ENCODE measurements around the gene TCF7L2.

DNA sequence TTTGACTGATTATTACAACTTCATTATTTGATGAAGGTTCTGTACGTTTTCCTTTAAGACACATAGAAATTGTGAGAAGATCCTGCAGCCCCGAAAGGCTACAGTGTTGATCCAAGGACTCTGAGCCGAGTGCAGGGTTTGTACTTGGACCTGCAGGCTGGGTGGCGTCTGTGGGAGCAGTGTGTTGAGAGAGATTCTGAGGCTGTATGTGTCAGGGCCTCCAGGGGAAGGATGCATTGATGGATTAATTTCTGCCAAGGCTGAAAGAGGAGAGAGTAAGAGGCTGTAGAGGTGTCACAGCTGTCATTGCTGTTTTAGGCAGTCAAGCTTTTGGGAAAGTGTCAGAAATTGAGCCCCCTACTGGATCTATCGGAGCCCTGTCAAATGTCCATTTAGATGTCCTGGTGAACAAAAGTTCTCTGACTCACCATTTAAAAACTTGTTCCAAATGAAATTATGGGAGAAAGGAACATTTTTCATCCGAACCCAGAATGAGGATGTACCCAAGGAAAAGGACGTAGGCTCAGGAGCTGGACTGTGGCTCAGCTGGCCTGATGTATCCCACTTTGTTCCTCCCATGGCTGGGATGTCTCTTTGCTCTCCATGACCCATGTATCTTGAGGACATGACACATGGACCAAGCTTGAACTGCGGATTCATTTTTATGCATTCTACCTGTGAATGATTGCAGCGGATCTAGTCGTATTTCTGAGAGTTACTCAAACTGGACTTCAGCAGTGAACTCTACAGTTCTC, 102.2 kb downstream of the TCF7L2 start:
- TF ChIP-seq GABPA (IDR thresholded peaks at IDR 0.05; ENCODE audit: low read depth) = no peak
- no peak for TF ChIP-seq CTCF (IDR thresholded peaks at IDR 0.05; ENCODE audit: insufficient read depth, low read length)
- TF ChIP-seq, protein P1, sequence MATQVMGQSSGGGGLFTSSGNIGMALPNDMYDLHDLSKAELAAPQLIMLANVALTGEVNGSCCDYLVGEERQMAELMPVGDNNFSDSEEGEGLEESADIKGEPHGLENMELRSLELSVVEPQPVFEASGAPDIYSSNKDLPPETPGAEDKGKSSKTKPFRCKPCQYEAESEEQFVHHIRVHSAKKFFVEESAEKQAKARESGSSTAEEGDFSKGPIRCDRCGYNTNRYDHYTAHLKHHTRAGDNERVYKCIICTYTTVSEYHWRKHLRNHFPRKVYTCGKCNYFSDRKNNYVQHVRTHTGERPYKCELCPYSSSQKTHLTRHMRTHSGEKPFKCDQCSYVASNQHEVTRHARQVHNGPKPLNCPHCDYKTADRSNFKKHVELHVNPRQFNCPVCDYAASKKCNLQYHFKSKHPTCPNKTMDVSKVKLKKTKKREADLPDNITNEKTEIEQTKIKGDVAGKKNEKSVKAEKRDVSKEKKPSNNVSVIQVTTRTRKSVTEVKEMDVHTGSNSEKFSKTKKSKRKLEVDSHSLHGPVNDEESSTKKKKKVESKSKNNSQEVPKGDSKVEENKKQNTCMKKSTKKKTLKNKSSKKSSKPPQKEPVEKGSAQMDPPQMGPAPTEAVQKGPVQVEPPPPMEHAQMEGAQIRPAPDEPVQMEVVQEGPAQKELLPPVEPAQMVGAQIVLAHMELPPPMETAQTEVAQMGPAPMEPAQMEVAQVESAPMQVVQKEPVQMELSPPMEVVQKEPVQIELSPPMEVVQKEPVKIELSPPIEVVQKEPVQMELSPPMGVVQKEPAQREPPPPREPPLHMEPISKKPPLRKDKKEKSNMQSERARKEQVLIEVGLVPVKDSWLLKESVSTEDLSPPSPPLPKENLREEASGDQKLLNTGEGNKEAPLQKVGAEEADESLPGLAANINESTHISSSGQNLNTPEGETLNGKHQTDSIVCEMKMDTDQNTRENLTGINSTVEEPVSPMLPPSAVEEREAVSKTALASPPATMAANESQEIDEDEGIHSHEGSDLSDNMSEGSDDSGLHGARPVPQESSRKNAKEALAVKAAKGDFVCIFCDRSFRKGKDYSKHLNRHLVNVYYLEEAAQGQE (IDR thresholded peaks at IDR 0.05; ENCODE audit: insufficient replicate concordance, low read depth) = no peak
- TF ChIP-seq POLR2AphosphoS5 (IDR thresholded peaks at IDR 0.05; ENCODE audit: low read depth) = no peak
